ENCODE data around the gene TRIM50. TPM values are rescaled to one million over a fixed set of nuclear protein-coding genes. Genes with fewer than 3 reads are reported as not detected.
"Not testable (repeated sequence)": the region's sequence is repeated elsewhere in the genome, so short reads cannot be mapped to it uniquely, and the experiment has no call there.

TRIM50 gene
- total RNA-seq: not detected
- 0.09 TPM for total RNA-seq (2013)
- 0 to 0.20 (median 0.04) reads per million in 29 experiments for total RNA-seq

DNA sequence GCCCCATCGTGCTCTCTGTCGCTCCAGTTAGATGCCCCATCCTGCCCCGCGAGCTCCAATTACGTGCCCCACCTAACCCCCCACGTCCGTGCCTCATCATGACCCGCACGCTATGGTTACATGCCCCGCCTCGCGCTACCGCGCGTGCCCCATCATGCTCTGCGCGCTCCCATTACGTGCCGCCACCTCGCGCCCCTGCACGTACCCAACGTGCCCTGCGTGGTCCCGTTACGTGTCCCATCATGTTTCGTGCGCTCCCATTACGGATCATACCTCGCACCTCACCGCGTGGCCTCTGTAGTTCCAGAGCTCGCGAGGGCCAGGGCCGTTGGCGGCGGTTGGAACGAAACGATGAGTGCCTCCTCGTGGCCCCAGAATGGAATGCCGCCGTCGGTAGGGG lies at the start of gene TRIM50, which contains the start of gene FKBP6:
Gene TRIM50, minus strand, starts transcription at position 161 of the 400 bp plus-strand sequence. CDS start 3,295 bp downstream, outside the sequence.
Gene FKBP6, plus strand, starts transcription at position 240 of the 400 bp plus-strand sequence. CDS start 268 bp downstream, outside the sequence.
- H3K4me1 ChIP-seq (ENCODE audit: control insufficient read depth in 1 of 2, extremely low read depth in 1 of 2, insufficient read depth in 2 of 2, low read length in 2 of 2): peaks cover 0 to 13% of the 10 kb centered on the region in 2 experiments
- peaks cover 11 to 14% (median 11%) of the 10 kb centered on the region in 3 donors for H3K4me1 Mint-ChIP-seq
- H3K27me3 ChIP-seq (replicated peaks in 1 of 2; ENCODE audit: control insufficient read depth in 2 of 2, extremely low read depth in 1 of 2, insufficient read depth in 2 of 2, low read length in 1 of 2); H3K36me3 ChIP-seq (ENCODE audit: control insufficient read depth in 2 of 2, extremely low read depth in 1 of 2, insufficient read depth in 1 of 2, low read length in 1 of 2); CTCF ChIA-PET; H3K9me3 Mint-ChIP-seq; DNase-seq; H3K27ac ChIP-seq (ENCODE audit: low read length); H3K27ac Mint-ChIP-seq; H3K27me3 Mint-ChIP-seq; H3K4me3 ChIP-seq (ENCODE audit: control insufficient read depth in 1 of 2, extremely low read depth in 1 of 2, low read length in 1 of 2); H3K36me3 Mint-ChIP-seq; H3K9me3 ChIP-seq; ATAC-seq (replicated peaks in 1 of 4); POLR2A ChIA-PET; H3K4me3 Mint-ChIP-seq: not testable (repeated sequence)
- WGBS (ENCODE audit: insufficient coverage): 97% methylated on average over 24 of the region's 43 CpGs

DNA sequence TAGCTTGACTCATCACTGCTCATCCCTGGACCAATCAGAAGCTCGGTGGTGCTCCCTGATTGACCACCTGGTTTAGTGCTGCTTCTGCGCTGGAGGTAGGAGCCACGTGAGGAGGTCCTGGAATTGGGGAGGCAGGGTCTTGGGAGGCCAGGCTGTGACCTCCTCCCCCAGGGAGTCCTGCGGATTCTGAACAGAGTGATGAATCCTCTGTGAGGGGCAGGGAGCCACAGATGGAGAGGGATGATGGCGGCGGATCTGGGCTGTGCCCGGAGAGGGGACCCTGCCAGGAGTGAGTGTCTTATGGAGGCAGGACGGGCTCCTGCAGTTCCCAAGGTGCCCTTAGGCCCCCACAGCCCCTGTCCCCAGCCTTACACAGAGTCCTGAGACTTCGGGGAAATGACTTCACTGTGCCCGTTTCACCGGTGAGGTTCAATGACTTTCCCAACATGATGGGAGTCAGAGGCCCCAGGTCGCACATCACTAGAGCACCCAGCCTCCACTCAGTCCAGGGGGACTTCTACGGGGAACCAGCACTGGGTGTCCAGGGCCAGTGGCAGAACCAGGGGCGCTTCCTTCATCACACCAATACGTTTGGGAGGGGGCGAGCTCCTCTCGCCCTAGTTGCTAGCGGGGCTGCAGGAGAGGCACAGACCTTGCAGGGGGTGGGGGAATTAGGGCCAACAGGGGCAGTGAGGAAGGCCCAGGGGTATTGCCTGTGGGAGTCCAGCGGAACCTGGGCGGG lies 49.0 kb upstream of the TRIM50 start:
- CTCF ChIA-PET: no interaction called here
- peak overlapping the region in 1 of 3 donors; percentile 22 for H3K4me3 Mint-ChIP-seq
- WGBS (ENCODE audit: insufficient coverage): 83% methylated on average over 9 of the region's 20 CpGs

DNA sequence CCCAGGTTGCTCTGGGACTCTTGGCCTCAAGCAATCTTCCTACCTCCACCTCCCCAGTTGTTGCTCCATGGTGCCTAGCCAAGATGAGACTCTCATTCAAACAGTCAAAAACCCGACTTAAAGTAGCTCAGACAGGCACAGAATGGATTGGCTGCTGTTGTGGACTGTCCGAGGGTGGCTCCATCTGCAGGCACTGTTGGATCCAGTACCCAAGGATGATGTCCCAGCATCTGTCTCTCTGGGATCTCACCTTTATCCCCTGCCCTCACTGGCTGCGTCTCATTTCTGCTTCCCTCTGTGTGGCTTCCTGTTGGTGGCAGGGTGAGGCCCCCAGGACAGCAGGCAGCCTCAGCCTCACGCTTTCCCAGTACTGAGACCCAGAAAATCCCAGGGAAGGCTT lies 48.4 kb upstream of the TRIM50 start:
- CTCF ChIA-PET; ATAC-seq (replicated peaks in 1 of 4): not testable (repeated sequence)

More for the DNA sequence above, 49.0 kb upstream of the TRIM50 start:
- ATAC-seq (replicated peaks in 1 of 4) (no peak), DNase-seq (no peak)
- no peak overlapping the region for H3K27ac Mint-ChIP-seq
- no peaks in the 10 kb centered on the region for H3K36me3 ChIP-seq (ENCODE audit: control insufficient read depth in 2 of 2, extremely low read depth in 1 of 2, insufficient read depth in 1 of 2, low read length in 1 of 2)
- H3K36me3 Mint-ChIP-seq: no peaks in the 10 kb centered on the region
- H3K4me3 ChIP-seq (ENCODE audit: control insufficient read depth in 1 of 2, extremely low read depth in 1 of 2, low read length in 1 of 2): no peak overlapping the region
- no peaks in the 10 kb centered on the region for H3K9me3 ChIP-seq
- H3K27ac ChIP-seq (ENCODE audit: low read length): no peak overlapping the region
- H3K27me3 Mint-ChIP-seq: peaks cover 18 to 31% of the 10 kb centered on the region in 2 donors
- no peaks in the 10 kb centered on the region for H3K4me1 ChIP-seq (ENCODE audit: control insufficient read depth in 1 of 2, extremely low read depth in 1 of 2, insufficient read depth in 2 of 2, low read length in 2 of 2)
- POLR2A ChIA-PET: no interaction called here
- H3K4me1 Mint-ChIP-seq: peaks cover 0 to 3% (median 0%) of the 10 kb centered on the region in 3 donors
- H3K27me3 ChIP-seq (replicated peaks in 1 of 2; ENCODE audit: control insufficient read depth in 2 of 2, extremely low read depth in 1 of 2, insufficient read depth in 2 of 2, low read length in 1 of 2): peaks cover 0 to 39% of the 10 kb centered on the region in 2 experiments
- no peaks in the 10 kb centered on the region for H3K9me3 Mint-ChIP-seq

DNA sequence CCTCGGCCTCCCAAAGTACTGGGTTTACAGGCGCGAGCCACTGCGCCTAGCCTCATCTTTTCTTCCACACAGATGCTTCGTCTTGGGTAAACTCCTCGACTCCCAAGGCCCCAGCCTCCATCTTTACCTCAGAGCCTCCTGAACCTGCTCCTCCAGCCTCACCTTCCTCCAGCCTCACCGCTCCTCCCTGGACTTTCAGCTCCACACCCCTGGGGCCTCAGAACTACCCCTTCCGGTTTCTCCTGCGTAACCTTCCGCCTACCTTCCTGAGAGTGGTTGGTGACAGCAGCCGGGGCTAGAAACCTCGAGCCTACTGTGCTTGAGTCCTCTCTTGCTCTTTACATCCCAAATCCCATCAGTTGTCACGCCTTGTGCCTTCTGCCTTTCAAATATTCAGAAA lies 45.9 kb upstream of the TRIM50 start:
- no peaks in the 10 kb centered on the region for H3K36me3 ChIP-seq (ENCODE audit: control insufficient read depth in 2 of 2, extremely low read depth in 1 of 2, insufficient read depth in 1 of 2, low read length in 1 of 2)
- no peaks in the 10 kb centered on the region for H3K9me3 Mint-ChIP-seq
- 83% methylated on average over 12 of the region's 13 CpGs for WGBS (ENCODE audit: insufficient coverage)
- ChIA-PET POLR2A (interaction anchor here in 1 of 2 donors (0.6 kb wide), 1 partner anchor 516 kb away, joined by 3 read pairs; no protein-coding TSS in a partner anchor), CTCF (no interaction called here)
- ATAC-seq (replicated peaks in 1 of 4) (no peak), DNase-seq (no peak)
- peaks cover 0 to 3% (median 0%) of the 10 kb centered on the region in 3 donors for H3K4me1 Mint-ChIP-seq
- no peak overlapping the region for H3K4me3 Mint-ChIP-seq
- peaks cover 0 to 32% of the 10 kb centered on the region in 2 experiments for H3K27me3 ChIP-seq (replicated peaks in 1 of 2; ENCODE audit: control insufficient read depth in 2 of 2, extremely low read depth in 1 of 2, insufficient read depth in 2 of 2, low read length in 1 of 2)
- H3K9me3 ChIP-seq: no peaks in the 10 kb centered on the region
- H3K36me3 Mint-ChIP-seq: no peaks in the 10 kb centered on the region
- no peaks in the 10 kb centered on the region for H3K4me1 ChIP-seq (ENCODE audit: control insufficient read depth in 1 of 2, extremely low read depth in 1 of 2, insufficient read depth in 2 of 2, low read length in 2 of 2)
- peaks cover 18 to 27% of the 10 kb centered on the region in 2 donors for H3K27me3 Mint-ChIP-seq
- no peak overlapping the region for H3K4me3 ChIP-seq (ENCODE audit: control insufficient read depth in 1 of 2, extremely low read depth in 1 of 2, low read length in 1 of 2)
- no peak overlapping the region for H3K27ac ChIP-seq (ENCODE audit: low read length)
- no peak overlapping the region for H3K27ac Mint-ChIP-seq

More for the DNA sequence above, 48.4 kb upstream of the TRIM50 start:
- H3K4me3 Mint-ChIP-seq; DNase-seq; H3K9me3 Mint-ChIP-seq; H3K36me3 ChIP-seq (ENCODE audit: control insufficient read depth in 2 of 2, extremely low read depth in 1 of 2, insufficient read depth in 1 of 2, low read length in 1 of 2); H3K27ac ChIP-seq (ENCODE audit: low read length); H3K9me3 ChIP-seq; H3K4me3 ChIP-seq (ENCODE audit: control insufficient read depth in 1 of 2, extremely low read depth in 1 of 2, low read length in 1 of 2); POLR2A ChIA-PET; H3K4me1 Mint-ChIP-seq; H3K4me1 ChIP-seq (ENCODE audit: control insufficient read depth in 1 of 2, extremely low read depth in 1 of 2, insufficient read depth in 2 of 2, low read length in 2 of 2); H3K27ac Mint-ChIP-seq; H3K36me3 Mint-ChIP-seq: not testable (repeated sequence)
- 70% methylated on average over 3 of the region's 4 CpGs for WGBS (ENCODE audit: insufficient coverage)
- H3K27me3 ChIP-seq (replicated peaks in 1 of 2; ENCODE audit: control insufficient read depth in 2 of 2, extremely low read depth in 1 of 2, insufficient read depth in 2 of 2, low read length in 1 of 2): peaks cover 0 to 39% of the 10 kb centered on the region in 2 experiments
- H3K27me3 Mint-ChIP-seq: peaks cover 18 to 29% of the 10 kb centered on the region in 2 donors

DNA sequence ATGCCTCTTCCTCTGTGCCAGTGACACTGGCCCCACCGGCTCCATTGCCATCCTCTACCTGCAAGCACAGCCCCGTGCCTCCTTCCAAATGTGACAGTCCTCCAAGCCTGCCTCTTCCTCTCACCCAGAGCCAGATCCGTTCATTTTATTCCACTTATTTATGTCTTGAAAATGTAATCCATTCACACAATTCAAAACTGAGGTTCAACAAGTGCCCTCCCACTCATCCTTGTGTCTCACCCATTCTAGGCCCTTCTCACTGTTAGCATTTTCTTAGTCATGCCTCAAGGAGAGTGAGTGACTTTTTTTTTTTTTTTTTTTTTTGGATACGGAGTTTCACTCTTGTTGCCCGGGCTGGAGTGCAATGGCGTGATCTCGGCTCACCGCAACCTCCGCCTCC lies 41.7 kb upstream of the TRIM50 start:
- no peaks in the 10 kb centered on the region for H3K36me3 Mint-ChIP-seq
- ChIA-PET CTCF (no interaction called here), POLR2A (no interaction called here)
- Histone ChIP-seq H3K9me3 (no peaks in the 10 kb centered on the region), H3K36me3 (ENCODE audit: control insufficient read depth in 2 of 2, extremely low read depth in 1 of 2, insufficient read depth in 1 of 2, low read length in 1 of 2) (no peaks in the 10 kb centered on the region), H3K4me3 (ENCODE audit: control insufficient read depth in 1 of 2, extremely low read depth in 1 of 2, low read length in 1 of 2) (no peak overlapping the region), H3K27ac (ENCODE audit: low read length) (no peak overlapping the region), H3K4me1 (ENCODE audit: control insufficient read depth in 1 of 2, extremely low read depth in 1 of 2, insufficient read depth in 2 of 2, low read length in 2 of 2) (no peaks in the 10 kb centered on the region), H3K27me3 (replicated peaks in 1 of 2; ENCODE audit: control insufficient read depth in 2 of 2, extremely low read depth in 1 of 2, insufficient read depth in 2 of 2, low read length in 1 of 2) (peaks cover 0 to 2% of the 10 kb centered on the region in 2 experiments)
- no peaks in the 10 kb centered on the region for H3K4me1 Mint-ChIP-seq
- no peak for DNase-seq
- WGBS (ENCODE audit: insufficient coverage): 90% methylated on average over 3 of the region's 9 CpGs
- H3K27me3 Mint-ChIP-seq: peaks cover 3 to 10% of the 10 kb centered on the region in 2 donors
- H3K4me3 Mint-ChIP-seq: no peak overlapping the region
- no peak for ATAC-seq (replicated peaks in 1 of 4)
- H3K9me3 Mint-ChIP-seq: no peaks in the 10 kb centered on the region
- H3K27ac Mint-ChIP-seq: no peak overlapping the region

DNA sequence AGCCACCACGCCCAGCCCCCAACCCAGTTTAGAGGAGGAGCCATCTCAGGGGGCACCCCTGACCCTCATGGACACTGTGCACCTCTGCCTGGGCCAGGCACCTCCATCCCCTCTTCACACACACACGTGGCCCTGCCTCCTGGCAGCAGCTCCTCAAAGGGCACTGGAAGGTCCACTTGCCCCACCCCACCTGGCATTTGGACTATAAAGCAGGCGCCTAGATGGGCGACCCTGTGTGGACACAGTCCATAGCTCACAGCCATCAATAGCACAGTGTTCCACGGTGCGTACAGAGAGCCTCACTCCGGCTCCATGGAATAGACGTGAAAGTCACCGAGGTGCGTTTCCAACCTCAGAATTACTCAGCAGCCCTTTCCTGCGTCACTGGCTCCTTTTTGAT lies 41.1 kb upstream of the TRIM50 start:
- peaks cover 0 to 2% of the 10 kb centered on the region in 2 experiments for H3K27me3 ChIP-seq (replicated peaks in 1 of 2; ENCODE audit: control insufficient read depth in 2 of 2, extremely low read depth in 1 of 2, insufficient read depth in 2 of 2, low read length in 1 of 2)
- no peak overlapping the region for H3K4me3 ChIP-seq (ENCODE audit: control insufficient read depth in 1 of 2, extremely low read depth in 1 of 2, low read length in 1 of 2)
- H3K27me3 Mint-ChIP-seq: peaks cover 2 to 7% of the 10 kb centered on the region in 2 donors
- H3K4me1 ChIP-seq (ENCODE audit: control insufficient read depth in 1 of 2, extremely low read depth in 1 of 2, insufficient read depth in 2 of 2, low read length in 2 of 2): no peaks in the 10 kb centered on the region
- no peaks in the 10 kb centered on the region for H3K9me3 ChIP-seq
- no peak for ATAC-seq (replicated peaks in 1 of 4)
- CTCF ChIA-PET: no interaction called here
- H3K36me3 ChIP-seq (ENCODE audit: control insufficient read depth in 2 of 2, extremely low read depth in 1 of 2, insufficient read depth in 1 of 2, low read length in 1 of 2): no peaks in the 10 kb centered on the region
- no peaks in the 10 kb centered on the region for H3K36me3 Mint-ChIP-seq
- no peaks in the 10 kb centered on the region for H3K9me3 Mint-ChIP-seq
- no peaks in the 10 kb centered on the region for H3K4me1 Mint-ChIP-seq
- H3K27ac Mint-ChIP-seq: no peak overlapping the region
- WGBS (ENCODE audit: insufficient coverage): 79% methylated on average over 11 of the region's 11 CpGs
- H3K27ac ChIP-seq (ENCODE audit: low read length): no peak overlapping the region
- POLR2A ChIA-PET: no interaction called here
- no peak for DNase-seq
- H3K4me3 Mint-ChIP-seq: no peak overlapping the region

Measured in T-cell (primary cell).